KOPT-K1 (cell line): ENCODE measurements around the gene NHSL2.

Experiments used
- H3K27ac ChIP-seq: fragments of 200-600 bp; sonication (generic); 2 replicates; pipeline ENCODE4 v1.5.1; 2016; ENCODE audit warnings: antibody characterized with exemption, mild to moderate bottlenecking, low read depth, low read length; ENCODE audit not compliant: poor library complexity, severe bottlenecking
- H3K36me3 ChIP-seq: fragments of 200-600 bp; sonication (generic); 2 replicates; pipeline ENCODE4 v1.5.1; 2017; ENCODE audit warnings: antibody characterized with exemption, mild to moderate bottlenecking, low read length, moderate library complexity; ENCODE audit not compliant: insufficient read depth
- H3K9me3 ChIP-seq: fragments of 200-600 bp; sonication (generic); 2 replicates; pipeline ENCODE4 v1.5.1; 2017; ENCODE audit warnings: antibody characterized with exemption, low read length, mild to moderate bottlenecking; ENCODE audit not compliant: insufficient read depth, poor library complexity, severe bottlenecking

Gene NHSL2

GRCh38 chrX:72121383-72121782, 210.7 kb downstream of the NHSL2 start:
- Histone ChIP-seq H3K36me3 (no peaks in the 10 kb centered on the region), H3K27ac (no peak overlapping the region), H3K9me3 (no peaks in the 10 kb centered on the region)

DNA sequence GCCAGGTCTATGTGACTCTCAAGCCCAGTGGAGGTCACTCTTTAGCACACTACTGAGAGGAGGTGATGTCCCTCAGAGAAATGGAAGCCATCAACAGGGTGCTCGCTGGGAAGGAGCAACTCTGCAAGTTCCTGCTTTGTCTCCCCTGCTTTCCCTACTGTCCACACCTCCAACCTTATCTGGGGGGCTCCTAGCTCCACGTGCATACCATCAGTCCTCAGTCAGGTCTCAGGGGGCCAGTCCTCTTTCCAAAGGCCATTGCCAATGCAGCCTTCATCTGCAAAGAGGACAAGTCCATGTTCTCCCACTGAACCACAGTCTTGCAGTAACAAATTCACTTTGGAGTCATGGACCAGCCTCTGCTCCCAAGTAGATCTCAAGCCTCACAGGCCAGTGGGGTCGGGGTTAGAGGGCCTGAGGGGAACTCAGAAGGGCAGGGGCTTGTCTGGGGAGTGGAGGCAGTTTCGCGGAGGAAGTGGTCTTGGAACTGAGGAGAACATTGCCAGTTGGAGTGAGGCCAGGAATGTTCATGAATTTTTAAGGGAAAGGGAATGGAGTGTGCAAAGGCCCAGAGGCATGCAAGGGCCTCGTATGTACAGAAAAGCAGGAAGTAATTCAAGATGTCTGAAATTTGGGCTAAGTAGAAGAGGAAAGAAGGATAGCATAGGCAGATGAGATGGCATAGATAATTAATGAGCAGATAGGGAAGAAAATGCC, 212.1 kb downstream of the NHSL2 start:
- Histone ChIP-seq H3K9me3 (no peaks in the 10 kb centered on the region), H3K27ac (no peak overlapping the region), H3K36me3 (no peaks in the 10 kb centered on the region)

GRCh38 chrX:72123471-72124185, 213.0 kb downstream of the NHSL2 start:
- Histone ChIP-seq H3K9me3 (no peaks in the 10 kb centered on the region), H3K36me3 (no peaks in the 10 kb centered on the region), H3K27ac (no peak overlapping the region)

GRCh38 chrX:72124540-72125201, 214.0 kb downstream of the NHSL2 start:
- Histone ChIP-seq H3K36me3 (no peaks in the 10 kb centered on the region), H3K9me3 (no peaks in the 10 kb centered on the region), H3K27ac (no peak overlapping the region)

DNA sequence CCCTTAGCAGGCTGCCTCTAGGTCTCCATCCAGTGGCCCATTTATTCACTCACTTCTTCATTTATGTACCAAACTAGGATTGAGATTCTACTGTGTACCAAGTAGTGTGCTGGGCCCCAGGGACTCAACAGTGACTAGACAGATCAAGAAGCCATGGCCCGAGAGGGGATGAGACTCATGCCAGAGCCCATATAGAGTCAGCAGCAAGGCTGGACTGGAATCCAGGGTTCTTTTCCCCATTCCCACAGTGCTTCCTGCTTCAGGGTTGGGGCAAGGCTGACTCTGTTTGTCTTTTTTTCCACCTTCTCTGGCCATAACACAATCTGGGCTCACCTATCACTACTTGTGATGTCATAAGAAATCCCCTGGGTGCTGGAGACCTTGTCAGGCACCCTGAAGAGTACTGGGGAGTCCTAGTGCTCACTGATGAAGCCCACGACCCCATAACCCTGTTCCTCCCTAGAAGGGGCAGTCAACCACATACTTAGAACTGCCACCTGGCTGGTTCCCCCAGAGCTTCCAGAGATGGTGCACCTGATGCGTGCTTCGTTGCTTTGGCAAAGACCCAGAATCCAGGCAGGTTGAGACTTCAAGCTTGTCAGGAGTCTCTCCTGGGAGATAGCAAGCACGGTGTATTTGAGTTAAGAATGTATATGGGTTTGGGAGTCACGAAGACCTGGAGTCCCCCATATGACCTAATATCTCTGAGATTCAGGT, 214.8 kb downstream of the NHSL2 start:
- Histone ChIP-seq H3K9me3 (no peaks in the 10 kb centered on the region), H3K36me3 (no peaks in the 10 kb centered on the region), H3K27ac (no peak overlapping the region)

GRCh38 chrX:72126048-72126415, 215.4 kb downstream of the NHSL2 start:
- H3K27ac ChIP-seq = no peak overlapping the region

DNA sequence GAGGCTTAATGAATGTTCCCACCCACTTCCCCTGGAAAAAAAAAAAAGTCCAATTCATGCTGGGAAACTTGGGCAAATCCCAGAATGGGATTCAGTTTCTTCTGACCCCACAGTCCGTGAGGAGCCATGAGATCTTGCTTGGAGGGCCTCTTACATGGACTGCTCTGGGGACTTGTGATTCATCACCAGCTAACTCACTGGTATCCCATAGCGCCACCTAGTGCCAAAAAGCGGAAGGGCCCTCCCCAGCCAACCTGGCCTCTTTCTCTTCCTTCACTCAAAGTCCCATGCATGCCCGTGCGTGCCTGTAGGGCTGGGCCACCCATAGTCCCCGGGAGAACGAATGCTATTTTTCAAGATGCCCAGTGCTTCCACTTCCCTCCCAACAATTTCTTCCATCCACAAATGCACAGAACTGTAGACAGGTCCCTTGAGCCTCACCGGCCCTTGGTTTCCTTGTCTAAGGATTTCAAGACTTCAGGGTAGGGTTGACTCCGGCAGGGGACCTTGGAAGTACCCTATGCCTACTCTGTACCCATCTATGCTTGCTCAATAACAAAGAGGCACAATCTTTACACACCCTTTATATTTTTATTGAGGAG, 216.0 kb downstream of the NHSL2 start:
- H3K9me3 ChIP-seq = no peaks in the 10 kb centered on the region
- no peaks in the 10 kb centered on the region for H3K36me3 ChIP-seq
- no peak overlapping the region for H3K27ac ChIP-seq

More at GRCh38 chrX:72126048-72126415, 215.4 kb downstream of the NHSL2 start:
- no peaks in the 10 kb centered on the region for H3K36me3 ChIP-seq
- H3K9me3 ChIP-seq = no peaks in the 10 kb centered on the region

DNA sequence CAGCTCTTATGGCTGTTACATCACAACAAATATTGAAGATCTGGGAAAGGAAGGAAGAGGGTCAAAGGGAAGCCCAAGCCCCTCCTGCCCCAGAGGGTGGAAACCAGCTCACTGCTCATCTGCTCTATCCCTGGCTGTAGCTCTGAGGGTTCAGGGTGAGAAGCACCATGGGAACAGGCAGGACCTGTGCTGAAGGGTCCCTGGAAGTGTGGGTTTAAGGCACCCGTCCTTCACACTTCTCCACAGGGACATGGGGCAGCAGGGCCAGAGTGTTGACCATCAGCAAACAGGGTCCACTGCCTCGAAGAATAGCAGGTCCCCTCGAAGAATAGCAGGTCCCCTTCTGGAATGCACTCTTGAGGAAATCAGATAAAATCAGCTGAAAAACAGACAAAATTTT, 216.7 kb downstream of the NHSL2 start:
- no peaks in the 10 kb centered on the region for H3K9me3 ChIP-seq
- no peaks in the 10 kb centered on the region for H3K36me3 ChIP-seq
- H3K27ac ChIP-seq = no peak overlapping the region

- H3K9me3 ChIP-seq = no peaks in the 10 kb centered on the region
- no peaks in the 10 kb centered on the region for H3K36me3 ChIP-seq
- no peak overlapping the region for H3K27ac ChIP-seq
Observed at GRCh38 chrX:72128183-72128834, 217.7 kb downstream of the NHSL2 start.

GRCh38 chrX:72128881-72129280, 218.2 kb downstream of the NHSL2 start:
- no peaks in the 10 kb centered on the region for H3K9me3 ChIP-seq
- H3K36me3 ChIP-seq = no peaks in the 10 kb centered on the region
- no peak overlapping the region for H3K27ac ChIP-seq

GRCh38 chrX:72129661-72130060, 219.0 kb downstream of the NHSL2 start:
- no peaks in the 10 kb centered on the region for H3K9me3 ChIP-seq
- H3K36me3 ChIP-seq = no peaks in the 10 kb centered on the region

DNA sequence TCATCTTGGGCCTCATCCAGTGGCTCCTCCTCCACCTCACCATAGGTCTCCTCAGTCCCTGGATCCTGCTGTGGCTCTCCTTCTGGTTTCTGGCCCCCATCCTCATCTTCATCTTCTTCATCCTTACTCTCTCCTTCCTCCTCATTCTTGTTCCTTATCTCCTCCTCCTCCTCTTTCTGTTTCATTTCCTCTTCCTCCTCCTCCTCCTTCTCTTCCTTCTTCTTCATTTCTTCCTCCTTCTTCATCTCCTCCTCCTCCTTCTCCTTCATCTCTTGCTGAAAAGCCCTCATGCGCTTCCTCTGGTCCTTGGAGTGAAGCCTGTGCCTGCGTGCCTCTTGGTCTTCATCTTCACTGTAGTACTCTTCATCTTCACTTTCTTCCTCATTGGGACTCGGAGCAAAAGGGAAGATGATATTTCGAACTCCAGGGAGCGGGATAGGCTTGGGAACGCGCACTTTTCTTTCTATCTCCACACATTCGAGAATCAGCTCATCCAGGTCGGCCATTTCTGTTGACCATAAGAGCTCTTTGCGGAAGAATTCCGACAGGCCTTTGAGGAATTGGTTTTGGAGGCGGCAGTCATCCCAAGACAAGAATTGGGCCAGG, 219.6 kb downstream of the NHSL2 start:
- H3K9me3 ChIP-seq = no peaks in the 10 kb centered on the region
- no peak overlapping the region for H3K27ac ChIP-seq
- no peaks in the 10 kb centered on the region for H3K36me3 ChIP-seq

More at GRCh38 chrX:72129661-72130060, 219.0 kb downstream of the NHSL2 start:
- H3K27ac ChIP-seq = no peak overlapping the region

DNA sequence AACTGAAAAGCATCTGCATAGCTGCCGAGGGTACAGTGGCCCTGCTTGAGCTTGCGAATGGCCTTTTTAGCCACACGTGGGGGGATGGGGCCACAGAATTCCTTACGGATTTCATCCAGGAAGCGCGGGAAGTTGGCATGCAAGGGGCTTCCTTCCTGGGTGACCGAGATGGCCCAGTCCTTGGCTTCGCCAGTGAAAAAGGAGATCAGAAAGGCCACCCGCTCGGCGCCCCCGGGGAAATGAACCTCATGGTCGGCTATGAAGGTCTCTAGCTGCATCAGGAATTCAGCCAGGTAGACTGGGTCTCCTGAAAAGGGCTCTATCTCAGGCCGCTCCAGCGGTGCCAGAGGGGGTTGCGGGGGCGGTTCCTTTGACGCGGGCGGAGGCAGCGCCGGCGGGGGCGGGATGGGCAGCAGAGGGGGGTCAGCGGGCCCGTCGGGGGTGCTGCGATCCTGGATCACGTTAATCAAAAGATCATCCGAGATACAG, 220.2 kb downstream of the NHSL2 start:
- H3K9me3 ChIP-seq = no peaks in the 10 kb centered on the region
- no peak overlapping the region for H3K27ac ChIP-seq
- no peaks in the 10 kb centered on the region for H3K36me3 ChIP-seq
